HG03432 (cell line): ENCODE data around the gene LATS2.
A peak's percentile ranks its signal among the peaks of the same experiment; 100 is the strongest.
"Not testable (repeated sequence)": the region's sequence is repeated elsewhere in the genome, so short reads cannot be mapped to it uniquely, and the experiment has no call there.

ENCODE experiments used
- ATAC-seq: cut with Tn5 transposase; IDR thresholded peaks from one replicate; pipeline ENCODE4 v1.9.1; 2021; ENCODE audit warnings: mild to moderate bottlenecking, moderate library complexity; ENCODE audit not compliant: unreplicated experiment

The LATS2 gene

GRCh38 chr13:21075379-21076249 is 14.2 kb upstream of the LATS2 start:
- peak; percentile 49 for ATAC-seq

- no peak for ATAC-seq
Observed at GRCh38 chr13:21075011-21075378, 13.6 kb upstream of the LATS2 start.

DNA sequence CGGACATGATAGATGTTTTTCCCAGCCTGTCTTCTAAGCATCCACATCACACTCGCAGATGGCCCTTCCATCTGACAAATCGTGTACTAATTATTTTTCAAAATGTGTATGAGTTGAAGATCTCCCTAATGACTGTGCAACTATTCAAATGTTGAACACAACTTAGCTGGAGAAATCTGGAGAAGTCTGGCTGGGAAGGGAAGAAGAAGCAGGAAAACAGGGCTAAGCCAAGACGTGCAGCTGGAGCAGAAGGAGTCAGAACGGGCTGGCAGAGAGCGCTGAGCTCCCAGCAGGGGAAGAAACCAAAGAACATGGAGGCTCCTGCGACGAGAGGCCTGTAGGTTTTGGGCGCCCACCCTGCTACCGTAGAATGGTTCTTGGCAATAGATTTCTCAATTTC is 13.2 kb upstream of the LATS2 start:
- ATAC-seq, result no peak

- no peak for ATAC-seq
Observed at GRCh38 chr13:21071924-21072323, 10.5 kb upstream of the LATS2 start.

GRCh38 chr13:21071015-21071414 is 9.6 kb upstream of the LATS2 start:
- ATAC-seq, result no peak

GRCh38 chr13:21069561-21070004 is 8.2 kb upstream of the LATS2 start:
- no peak for ATAC-seq

- no peak for ATAC-seq
Observed at GRCh38 chr13:21067848-21068247, 6.5 kb upstream of the LATS2 start.

DNA sequence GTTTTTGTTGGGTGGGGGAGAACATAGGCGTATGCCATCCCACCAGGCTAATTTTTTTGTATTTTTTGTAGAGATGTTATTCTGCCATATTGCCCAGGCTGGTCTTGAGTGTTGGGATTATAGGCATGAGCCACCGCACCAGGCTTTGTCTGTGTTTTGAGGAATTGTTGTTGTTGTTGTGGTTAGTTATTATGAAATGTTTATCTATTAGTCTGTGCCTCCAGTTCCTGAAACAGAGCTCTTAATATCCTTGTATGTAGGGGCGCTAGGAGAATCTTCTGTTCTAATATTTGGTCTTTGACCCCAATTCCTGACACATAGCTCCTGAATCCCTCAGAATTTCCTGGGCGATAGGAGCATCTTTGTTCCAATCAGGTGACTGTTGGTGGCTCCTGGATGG is 5.6 kb upstream of the LATS2 start:
- ATAC-seq, result no peak

GRCh38 chr13:21065686-21066085 is 4.3 kb upstream of the LATS2 start:
- no peak for ATAC-seq

GRCh38 chr13:21063031-21063430 is 1.6 kb upstream of the LATS2 start:
- no peak for ATAC-seq

- peak; percentile 23 for ATAC-seq
Observed at GRCh38 chr13:21060338-21061028, 903 bp downstream of the LATS2 start.

- no peak for ATAC-seq
Observed at GRCh38 chr13:21059641-21060337, 1.6 kb downstream of the LATS2 start.

- no peak for ATAC-seq
Observed at GRCh38 chr13:21058361-21058760, 3.0 kb downstream of the LATS2 start.

- ATAC-seq, result no peak
Observed at GRCh38 chr13:21055511-21056045, 5.8 kb downstream of the LATS2 start.

- no peak for ATAC-seq
Observed at GRCh38 chr13:21055016-21055415, 6.4 kb downstream of the LATS2 start.

DNA sequence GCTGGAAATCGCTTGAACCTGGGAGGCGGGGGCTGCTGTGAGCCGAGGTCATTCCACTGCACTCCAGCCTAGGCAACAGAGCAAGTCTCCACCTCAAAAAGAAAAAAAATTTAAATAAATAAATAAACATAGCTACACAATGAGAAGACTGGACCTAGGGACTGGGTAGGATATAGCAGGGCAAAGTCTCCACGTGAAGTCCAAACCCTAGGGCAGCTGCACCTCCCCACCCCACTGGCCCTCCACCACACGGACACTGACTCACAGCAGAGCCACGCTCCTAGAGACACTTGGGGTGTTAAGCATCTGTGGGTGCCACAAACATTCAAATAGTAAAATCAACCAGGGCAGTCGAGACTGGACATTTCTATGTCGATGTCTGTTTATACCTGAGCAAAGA is 7.1 kb downstream of the LATS2 start:
- ATAC-seq, result no peak

DNA sequence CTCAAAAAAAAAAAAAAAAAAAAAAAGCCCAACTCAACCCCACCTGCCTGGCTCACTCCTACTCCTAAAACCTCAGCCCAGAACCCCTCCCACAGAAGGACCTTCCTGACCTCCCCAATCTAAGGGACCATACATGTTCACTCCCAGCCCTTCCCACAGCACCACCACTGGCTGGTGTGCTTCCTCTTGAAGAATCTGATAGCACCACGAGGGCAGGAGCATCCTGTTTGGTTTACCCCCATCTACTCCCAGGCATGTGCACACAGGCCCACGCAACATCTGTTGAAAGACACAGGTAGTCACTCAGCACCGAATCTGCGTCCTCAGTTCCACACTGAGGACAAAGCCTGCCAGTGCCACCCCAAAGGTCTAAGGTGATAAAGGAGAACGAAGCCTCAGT is 8.2 kb downstream of the LATS2 start:
- ATAC-seq, result no peak

DNA sequence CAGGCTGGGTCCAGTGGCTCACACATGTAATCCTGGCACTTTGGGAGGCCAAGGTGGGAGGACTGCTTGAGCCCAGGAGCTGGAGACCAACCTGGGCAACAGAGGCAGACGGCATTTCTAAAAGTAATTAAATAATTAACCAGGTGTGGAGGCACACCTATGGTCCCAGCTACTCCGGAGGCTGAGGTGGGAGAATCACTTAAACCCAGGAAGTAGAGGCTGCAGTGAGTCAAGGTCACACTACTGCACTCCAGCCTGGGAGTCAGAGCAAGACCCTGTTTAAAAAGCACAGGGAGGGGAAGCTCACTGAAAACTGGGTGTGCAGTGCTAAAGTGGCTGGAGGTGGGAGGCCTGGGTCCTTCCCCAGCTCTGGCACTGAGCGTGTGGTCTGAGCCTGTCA is 9.7 kb downstream of the LATS2 start:
- ATAC-seq, result no peak

GRCh38 chr13:21050288-21051197 is 10.8 kb downstream of the LATS2 start:
- ATAC-seq, result peak; percentile 48

DNA sequence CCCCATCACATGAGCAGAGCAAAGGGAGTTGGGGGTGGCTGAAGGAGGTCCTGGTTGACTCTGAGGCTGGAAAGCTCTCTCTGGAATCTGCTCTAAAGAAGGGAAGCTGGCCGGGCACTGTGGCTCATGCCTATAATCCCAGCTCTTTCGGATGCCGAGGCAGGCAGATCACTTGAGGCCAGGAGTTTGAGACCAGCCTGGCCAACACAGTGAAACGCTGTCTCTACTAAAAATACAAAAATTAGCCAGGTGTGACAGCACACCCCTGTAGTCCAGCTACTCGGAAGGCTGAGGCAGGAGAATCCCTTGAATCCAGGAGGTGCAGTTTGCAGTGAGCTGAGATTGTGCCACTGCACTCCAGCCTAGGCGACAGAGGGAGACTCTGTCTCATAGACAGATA is 11.7 kb downstream of the LATS2 start:
- not testable (repeated sequence) for ATAC-seq
